MCF 10A (cell line): ENCODE results near the gene PRKCZ. TPM values are rescaled to one million over a fixed set of nuclear protein-coding genes. Genes with fewer than 3 reads are reported as not detected.

Source experiments
- BruUV-seq: library from RNA; stranded (reverse); fragments of 400-500 nt; replicated peaks from 2 replicates; lab custom pipeline; 2021; lab: Mats Ljungman, UMichigan
- CTCF ChIA-PET: fragments of 300-600 bp; sonication (Branson Sonifier 250); formaldehyde crosslinking; extraction: SDS; loops from one replicate; lab custom pipeline; 2021; ENCODE audit warnings: antibody characterized with exemption, inconsistent platforms; lab: Yijun Ruan, JAX
- POLR2A ChIA-PET: fragments of 300-600, 350-650 bp; sonication (Branson Sonifier 250); formaldehyde crosslinking; extraction: SDS; loops from one replicate; lab custom pipeline; 2020; ENCODE audit warnings: antibody characterized with exemption, inconsistent platforms; lab: Yijun Ruan, JAX
- DNase-seq: peaks from one replicate; pipeline ENCODE4 v3.0.0-alpha.2; 2018; ENCODE audit not compliant: unreplicated experiment
- H3K27ac Mint-ChIP-seq: one replicate; pipeline ENCODE4 v1.8.0; 2022; ENCODE audit warnings: mild to moderate bottlenecking, low read depth, mixed read lengths; ENCODE audit not compliant: unreplicated experiment
- H3K27me3 Mint-ChIP-seq: one replicate; pipeline ENCODE4 v1.8.0; 2022; ENCODE audit warnings: mixed read lengths; ENCODE audit not compliant: insufficient read depth, unreplicated experiment
- H3K36me3 Mint-ChIP-seq: one replicate; pipeline ENCODE4 v1.8.0; 2022; ENCODE audit warnings: mild to moderate bottlenecking, moderate library complexity, mixed read lengths; ENCODE audit not compliant: insufficient read depth, unreplicated experiment
- H3K4me1 Mint-ChIP-seq: one replicate; pipeline ENCODE4 v1.8.0; 2022; ENCODE audit warnings: mixed read lengths; ENCODE audit not compliant: insufficient read depth, unreplicated experiment
- H3K4me3 Mint-ChIP-seq: one replicate; pipeline ENCODE4 v1.8.0; 2022; ENCODE audit warnings: mild to moderate bottlenecking, moderate library complexity, mixed read lengths; ENCODE audit not compliant: unreplicated experiment
- H3K9me3 Mint-ChIP-seq: one replicate; pipeline ENCODE4 v1.8.0; 2022; ENCODE audit warnings: mixed read lengths; ENCODE audit not compliant: unreplicated experiment
- intact Hi-C: fragments of 100-400 bp; cut with micrococcal nuclease; formaldehyde crosslinking; loops from 2 replicates; pipeline ENCODE4 v1.14.1; 2022
- total RNA-seq: library from RNA; stranded (reverse); gene quantifications from 2 replicates; pipeline ENCODE4 v1.2.3, GENCODE V29; 2022
- TF ChIP-seq, protein P1 (sequence below): fragments of 200-600 bp; IDR thresholded peaks from one replicate; pipeline ENCODE4 v1.8.0; 2022; ENCODE audit warnings: antibody characterized with exemption, mild to moderate bottlenecking; ENCODE audit not compliant: unreplicated experiment

Gene PRKCZ
- total RNA-seq, 1 experiment from 2014 or later, result 24.9 TPM

GRCh38 chr1:2196901-2197638 is 146.9 kb downstream of the PRKCZ start:
- H3K9me3 Mint-ChIP-seq, result no peaks in the 10 kb centered on the region
- H3K4me1 Mint-ChIP-seq, result peaks cover 13% of the 10 kb centered on the region
- no peak for DNase-seq
- intact Hi-C loops, result loop anchor here (5.0 to 10.0 kb wide), 3 partner anchors 98 to 1225 kb away; no protein-coding TSS in a partner anchor
- H3K4me3 Mint-ChIP-seq, result no peak overlapping the region
- no peak overlapping the region for H3K27ac Mint-ChIP-seq
- TF ChIP-seq, protein P1, sequence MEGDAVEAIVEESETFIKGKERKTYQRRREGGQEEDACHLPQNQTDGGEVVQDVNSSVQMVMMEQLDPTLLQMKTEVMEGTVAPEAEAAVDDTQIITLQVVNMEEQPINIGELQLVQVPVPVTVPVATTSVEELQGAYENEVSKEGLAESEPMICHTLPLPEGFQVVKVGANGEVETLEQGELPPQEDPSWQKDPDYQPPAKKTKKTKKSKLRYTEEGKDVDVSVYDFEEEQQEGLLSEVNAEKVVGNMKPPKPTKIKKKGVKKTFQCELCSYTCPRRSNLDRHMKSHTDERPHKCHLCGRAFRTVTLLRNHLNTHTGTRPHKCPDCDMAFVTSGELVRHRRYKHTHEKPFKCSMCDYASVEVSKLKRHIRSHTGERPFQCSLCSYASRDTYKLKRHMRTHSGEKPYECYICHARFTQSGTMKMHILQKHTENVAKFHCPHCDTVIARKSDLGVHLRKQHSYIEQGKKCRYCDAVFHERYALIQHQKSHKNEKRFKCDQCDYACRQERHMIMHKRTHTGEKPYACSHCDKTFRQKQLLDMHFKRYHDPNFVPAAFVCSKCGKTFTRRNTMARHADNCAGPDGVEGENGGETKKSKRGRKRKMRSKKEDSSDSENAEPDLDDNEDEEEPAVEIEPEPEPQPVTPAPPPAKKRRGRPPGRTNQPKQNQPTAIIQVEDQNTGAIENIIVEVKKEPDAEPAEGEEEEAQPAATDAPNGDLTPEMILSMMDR, result no peak
- CTCF ChIA-PET, result interaction anchor here (2.3 to 4.3 kb wide), 2 partner anchors 182 to 187 kb away, joined by 14 to 116 read pairs; no protein-coding TSS in a partner anchor
- H3K36me3 Mint-ChIP-seq, result no peaks in the 10 kb centered on the region
- POLR2A ChIA-PET, result interaction anchor here (1.2 kb wide), 2 partner anchors 185 to 194 kb away, joined by 3 read pairs; partner anchors contain the start of genes MORN1 and RER1
- BruUV-seq, result no TSS peak
- no peaks in the 10 kb centered on the region for H3K27me3 Mint-ChIP-seq

- Mint-ChIP-seq H3K4me3 (no peak overlapping the region), H3K9me3 (no peaks in the 10 kb centered on the region), H3K27me3 (no peaks in the 10 kb centered on the region), H3K27ac (no peak overlapping the region), H3K36me3 (no peaks in the 10 kb centered on the region), H3K4me1 (peaks cover 13% of the 10 kb centered on the region)
- ChIA-PET POLR2A (interaction anchor here (1.2 kb wide), 1 partner anchor 184 kb away, joined by 3 read pairs; no protein-coding TSS in a partner anchor), CTCF (interaction anchor here (4.3 kb wide), 1 partner anchor 182 kb away, joined by 116 read pairs; no protein-coding TSS in a partner anchor)
- no TSS peak for BruUV-seq
- TF ChIP-seq, protein P1, result no peak
- no peak for DNase-seq
- intact Hi-C loops, result loop anchor here (5.0 to 10.0 kb wide), 3 partner anchors 97 to 1225 kb away; no protein-coding TSS in a partner anchor
These were observed 147.5 kb downstream of the PRKCZ start for GRCh38 chr1:2197707-2198165.

DNA sequence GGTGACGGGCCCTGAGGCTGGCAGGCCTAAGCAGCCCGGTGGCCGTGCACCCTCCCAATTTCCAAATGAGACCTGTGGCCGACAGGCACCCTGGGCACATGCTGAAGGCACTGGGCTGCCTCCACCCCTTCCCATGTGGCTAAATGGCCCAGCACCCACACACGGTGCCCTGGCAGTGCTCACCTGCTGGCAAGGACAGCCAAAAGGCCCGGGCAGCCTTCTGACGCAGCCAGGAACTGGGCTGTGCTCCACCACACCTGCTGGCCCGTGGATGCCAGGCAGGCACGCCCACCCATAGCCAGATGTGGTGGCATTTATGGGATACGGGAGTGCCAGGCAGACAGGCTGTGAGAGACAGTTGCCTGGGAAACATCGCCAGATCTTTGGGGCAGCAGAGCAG is 148.4 kb downstream of the PRKCZ start:
- BruUV-seq, result no TSS peak
- H3K4me1 Mint-ChIP-seq, result peaks cover 13% of the 10 kb centered on the region
- TF ChIP-seq, protein P1, result no peak
- H3K27ac Mint-ChIP-seq, result peak overlapping the region; percentile 73
- no peaks in the 10 kb centered on the region for H3K27me3 Mint-ChIP-seq
- no peaks in the 10 kb centered on the region for H3K36me3 Mint-ChIP-seq
- POLR2A ChIA-PET, result interaction anchor here (0.6 to 1.2 kb wide), 6 partner anchors 31 to 233 kb away, joined by 3 to 6 read pairs (median 3); partner anchors contain the start of genes MORN1 and RER1
- H3K9me3 Mint-ChIP-seq, result no peaks in the 10 kb centered on the region
- DNase-seq, result peak; percentile 49
- peak overlapping the region; percentile 78 for H3K4me3 Mint-ChIP-seq
- intact Hi-C loops, result loop anchor here (5.0 to 10.0 kb wide), 3 partner anchors 96 to 1224 kb away; no protein-coding TSS in a partner anchor
- CTCF ChIA-PET, result interaction anchor here (0.6 to 4.3 kb wide), 3 partner anchors 24 to 181 kb away, joined by 3 to 116 read pairs (median 6); no protein-coding TSS in a partner anchor
